HG03575 (cell line): ENCODE results near the gene TIMM22.
"Not testable (repeated sequence)": the region's sequence is repeated elsewhere in the genome, so short reads cannot be mapped to it uniquely, and the experiment has no call there.

ENCODE experiments used
- ATAC-seq: cut with Tn5 transposase; IDR thresholded peaks from one replicate; pipeline ENCODE4 v1.9.1; 2021; ENCODE audit not compliant: unreplicated experiment, insufficient number of reproducible peaks, low FRiP score; ENCODE audit errors: extremely low read depth

The TIMM22 gene

GRCh38 chr17:1032391-1032790, 35.5 kb downstream of the TIMM22 start:
- no peak for ATAC-seq

GRCh38 chr17:1033503-1033902, 36.6 kb downstream of the TIMM22 start:
- no peak for ATAC-seq

GRCh38 chr17:1034652-1035210, 37.8 kb downstream of the TIMM22 start:
- no peak for ATAC-seq

DNA sequence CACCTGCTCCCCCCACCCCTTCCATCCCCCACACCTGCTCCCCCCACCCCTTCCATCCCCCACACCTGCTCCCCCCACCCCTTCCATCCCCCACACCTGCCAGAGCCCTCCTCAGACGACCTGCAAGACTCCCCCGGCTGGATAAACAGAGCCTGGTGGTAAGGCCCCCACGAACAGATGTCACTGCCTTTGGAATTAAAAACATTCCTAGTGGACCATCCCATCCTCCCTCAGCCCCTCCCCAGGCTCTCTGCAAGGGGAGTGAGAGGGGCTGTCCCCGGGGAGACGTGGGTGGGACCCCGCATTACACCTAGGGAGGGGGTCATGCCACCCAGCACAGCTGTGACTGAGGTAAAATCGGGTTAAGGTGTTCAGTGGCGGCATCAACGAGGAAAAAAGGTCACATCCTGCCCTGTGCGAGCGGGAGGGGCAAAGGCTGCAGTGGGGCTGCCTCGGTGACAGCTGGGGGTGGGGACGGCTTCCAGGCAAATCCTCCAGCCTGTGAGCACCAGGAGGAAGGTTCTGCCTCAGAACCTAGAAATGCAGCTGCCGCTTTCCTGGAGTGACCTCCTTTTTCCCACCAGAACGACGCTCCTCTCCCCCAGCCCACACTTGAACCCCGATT, 38.7 kb downstream of the TIMM22 start:
- no peak for ATAC-seq

DNA sequence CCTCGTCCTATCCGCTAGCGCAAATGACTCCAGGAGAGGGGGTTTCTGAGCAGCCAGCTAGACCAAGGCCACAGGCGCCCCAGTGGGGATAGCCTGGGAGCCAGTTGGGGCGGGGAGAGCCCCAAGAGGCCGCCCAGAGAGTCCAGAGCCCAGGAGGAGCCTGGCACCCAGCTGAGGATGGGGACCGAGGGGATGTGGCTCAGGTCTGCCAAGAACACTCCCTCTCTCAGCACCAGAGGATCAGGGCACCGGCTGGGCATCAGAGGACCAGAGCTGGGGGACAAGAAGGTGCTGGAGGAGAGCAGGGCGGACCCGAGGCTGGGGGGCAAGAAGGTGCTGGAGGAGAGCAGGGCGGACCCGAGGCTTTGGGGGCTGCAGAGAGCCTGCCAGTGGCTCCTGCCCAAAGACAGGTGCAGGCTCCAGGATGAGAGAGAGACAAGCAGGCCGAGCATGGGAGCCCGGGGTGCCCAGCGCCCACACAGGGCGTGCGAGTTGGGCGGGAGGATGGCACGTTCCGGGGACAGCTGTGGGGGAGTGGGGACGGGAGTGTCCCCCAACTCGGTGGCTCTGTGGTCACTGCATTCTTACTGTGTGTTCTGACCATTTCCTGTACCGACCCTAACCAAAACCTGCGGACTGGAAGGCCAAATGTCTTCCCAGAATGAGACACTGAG, 39.4 kb downstream of the TIMM22 start:
- no peak for ATAC-seq

GRCh38 chr17:1036845-1037237, 39.9 kb downstream of the TIMM22 start:
- no peak for ATAC-seq

DNA sequence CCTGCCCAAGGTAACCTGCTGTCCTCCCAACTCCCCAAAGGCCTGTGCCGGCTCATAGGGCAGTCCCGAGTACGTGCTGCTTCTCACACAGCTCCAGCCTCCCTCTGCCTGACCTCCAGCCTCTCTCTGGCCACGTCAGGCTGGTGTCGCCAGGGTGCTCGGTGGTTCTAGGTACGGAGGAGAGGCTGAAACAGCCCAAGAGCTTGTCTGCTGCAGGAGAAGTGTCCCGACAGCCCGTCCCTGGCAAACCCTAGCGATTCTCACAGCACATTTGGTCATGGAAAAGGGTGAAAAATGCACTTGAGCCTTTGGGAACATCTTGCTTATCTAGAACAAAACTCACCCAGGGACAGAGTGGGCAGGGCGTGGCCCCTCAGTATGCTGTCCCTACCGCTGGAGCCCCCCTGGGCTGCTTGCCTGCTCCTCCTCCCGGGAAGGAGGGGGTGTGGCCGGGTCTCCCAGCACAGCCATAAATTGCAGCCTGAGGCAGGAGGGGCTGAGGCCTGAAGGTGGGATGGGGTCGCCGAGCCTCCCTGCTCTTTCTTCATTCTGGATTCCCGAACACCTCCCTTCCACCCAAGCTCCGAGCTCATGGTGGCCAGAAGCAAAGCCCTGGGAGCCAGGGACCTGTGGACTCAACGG, 40.4 kb downstream of the TIMM22 start:
- no peak for ATAC-seq

DNA sequence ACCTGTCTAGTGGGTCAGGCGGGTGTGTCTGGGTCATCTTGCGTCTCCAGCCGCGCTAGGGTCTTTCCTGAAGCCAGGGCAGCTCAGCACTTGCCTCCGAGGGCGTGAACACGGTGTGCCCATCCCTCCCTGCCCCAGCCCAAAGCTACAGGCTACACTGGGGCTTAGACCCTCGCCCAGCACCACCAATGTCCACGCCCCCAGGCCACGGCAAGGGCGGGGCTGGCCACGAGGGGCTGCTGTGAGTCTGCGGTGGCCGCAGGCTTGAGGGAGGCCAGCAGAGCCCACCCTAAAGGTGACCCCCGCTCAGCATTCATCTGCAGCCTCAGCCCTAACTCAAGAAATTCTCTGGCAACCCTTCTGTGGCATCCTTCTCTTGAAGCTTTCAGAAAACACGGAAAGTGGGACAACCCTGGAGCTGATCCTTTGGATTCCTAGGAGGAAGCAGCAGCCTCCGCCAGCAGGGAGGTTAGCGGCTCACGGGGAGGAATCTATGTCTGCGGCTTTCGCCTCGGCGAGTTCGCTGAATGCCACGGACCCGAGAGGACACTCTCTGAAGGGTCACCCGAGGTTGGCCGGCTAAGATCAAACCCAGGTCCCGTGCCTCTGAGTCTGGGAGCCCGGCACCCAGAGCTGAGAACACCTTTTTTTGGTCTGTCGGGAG, 41.7 kb downstream of the TIMM22 start:
- no peak for ATAC-seq

- no peak for ATAC-seq
Measured at GRCh38 chr17:1039123-1039507, 42.2 kb downstream of the TIMM22 start.

DNA sequence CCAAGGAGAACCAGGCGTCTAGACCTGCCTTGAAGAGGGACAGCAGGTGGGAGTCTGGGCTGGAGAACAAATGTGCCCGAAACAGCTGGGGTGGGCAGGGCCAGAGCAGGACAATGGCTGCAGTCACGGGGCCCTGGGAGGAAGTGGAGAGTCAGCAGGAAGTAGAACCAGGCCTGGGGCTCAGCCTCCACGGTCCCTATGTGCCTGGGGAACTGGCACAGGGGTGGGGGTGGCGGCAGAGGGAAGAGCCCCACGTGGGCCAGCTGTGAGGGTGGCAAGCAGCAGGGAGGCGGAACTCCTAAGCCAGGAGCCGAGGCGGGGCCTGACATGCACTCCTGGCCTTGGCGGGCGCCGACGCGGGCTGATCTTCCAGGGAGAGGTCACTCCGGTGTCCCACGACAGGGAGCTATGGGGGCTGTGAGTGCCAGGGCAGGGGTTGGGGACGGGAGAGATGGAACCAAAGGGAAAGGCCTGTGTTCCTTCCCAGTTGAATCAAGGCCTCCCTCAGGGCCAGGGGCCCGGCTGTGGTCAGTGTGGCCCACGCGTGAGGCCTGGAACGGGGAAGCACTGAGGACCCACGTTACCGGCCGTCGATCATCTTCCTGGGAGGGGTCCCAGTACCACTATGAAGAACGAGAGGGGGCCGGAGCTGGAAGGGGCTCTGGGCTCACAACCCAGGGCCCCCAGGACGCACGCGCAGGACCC, 42.7 kb downstream of the TIMM22 start:
- no peak for ATAC-seq

GRCh38 chr17:1040216-1040600, 43.3 kb downstream of the TIMM22 start:
- ATAC-seq = no peak

DNA sequence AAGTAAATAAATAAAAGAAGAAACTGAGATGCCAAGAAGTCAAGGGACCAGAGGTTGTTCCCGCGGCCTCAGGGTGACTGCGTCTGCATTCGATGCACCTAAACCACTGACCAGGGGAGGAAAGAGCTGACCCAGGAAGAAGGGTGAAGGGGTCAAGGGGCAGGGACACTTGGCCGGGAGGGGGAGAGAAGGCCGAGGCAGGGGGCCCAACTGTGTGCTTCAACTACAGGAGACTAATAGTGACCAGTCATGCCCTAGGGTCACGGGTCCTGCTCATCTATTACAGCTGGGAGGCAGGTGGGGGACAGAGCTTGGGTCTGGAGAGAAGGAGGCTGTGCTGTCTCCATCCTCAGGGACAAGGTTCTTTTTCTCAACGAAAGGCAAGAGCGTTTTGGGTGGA, 44.8 kb downstream of the TIMM22 start:
- ATAC-seq = no peak

- no peak for ATAC-seq
Measured at GRCh38 chr17:1042486-1042885, 45.6 kb downstream of the TIMM22 start.

GRCh38 chr17:1043601-1044251, 46.8 kb downstream of the TIMM22 start:
- ATAC-seq = no peak

DNA sequence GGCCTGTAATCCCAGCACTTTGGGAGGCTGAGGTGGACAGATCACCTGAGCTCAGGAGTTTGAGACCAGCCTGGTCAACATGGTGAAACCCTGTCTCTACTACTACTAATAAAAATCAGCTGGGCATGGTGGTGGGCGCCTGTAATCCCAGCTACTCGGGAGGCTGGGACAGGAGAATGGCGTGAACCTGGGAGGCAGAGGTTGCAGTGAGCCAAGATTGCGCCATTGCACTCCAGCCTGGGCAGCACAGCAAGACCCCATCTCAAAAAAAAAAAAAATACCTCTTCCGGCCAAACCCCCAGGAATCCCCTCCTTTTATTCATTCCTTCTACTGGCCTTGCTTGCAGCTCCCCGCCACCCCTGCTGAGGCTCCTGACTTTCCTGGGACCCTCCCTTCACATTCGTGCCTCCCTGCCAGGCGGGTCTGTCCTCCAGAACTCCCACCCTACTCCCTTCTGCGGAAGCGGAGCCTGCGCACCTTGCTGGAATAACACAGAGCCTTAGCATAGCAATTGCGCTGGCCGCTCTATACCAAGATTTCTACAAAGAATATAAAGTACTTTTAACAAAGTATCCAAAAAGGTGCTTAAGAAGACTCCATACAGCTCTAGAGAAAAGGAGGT, 47.6 kb downstream of the TIMM22 start:
- ATAC-seq = not testable (repeated sequence)

GRCh38 chr17:1045456-1045855, 48.5 kb downstream of the TIMM22 start:
- ATAC-seq = no peak

DNA sequence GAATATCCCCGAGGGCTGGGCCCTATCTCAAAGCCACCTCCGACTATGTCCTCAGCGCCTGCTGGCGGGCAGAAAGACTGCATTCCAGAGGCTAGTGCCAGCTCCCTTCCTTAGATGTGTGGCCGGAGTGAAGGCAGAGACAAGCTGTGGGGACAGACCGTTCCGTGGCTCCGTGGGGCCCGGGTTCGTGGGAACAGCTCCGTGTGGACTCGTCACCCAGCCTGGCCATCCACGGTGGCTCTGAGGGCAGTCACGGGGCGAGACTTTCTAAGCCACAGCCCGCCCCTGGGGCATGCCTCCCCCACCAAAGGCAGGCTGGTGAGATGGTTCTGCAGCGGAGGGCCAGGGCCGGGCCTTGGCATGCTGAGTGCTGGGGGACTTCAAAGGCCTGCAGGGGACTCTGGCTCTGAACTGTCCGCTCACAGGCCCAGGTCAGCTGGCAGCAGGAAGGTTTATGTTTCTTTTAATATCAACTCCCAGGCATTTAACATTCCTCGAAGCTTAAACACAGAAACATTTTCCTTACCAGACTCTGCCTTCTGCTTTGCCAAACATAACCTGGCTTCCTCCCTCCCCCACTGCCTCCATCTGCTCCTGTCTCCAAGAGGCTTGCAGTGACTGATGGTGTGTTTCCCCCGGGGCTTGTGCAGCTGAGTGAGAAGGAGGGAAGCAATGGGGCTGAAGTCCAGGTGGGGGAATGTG, 50.4 kb downstream of the TIMM22 start:
- no peak for ATAC-seq
